ENCODE results near the gene ARID3A.

Gene ARID3A

DNA sequence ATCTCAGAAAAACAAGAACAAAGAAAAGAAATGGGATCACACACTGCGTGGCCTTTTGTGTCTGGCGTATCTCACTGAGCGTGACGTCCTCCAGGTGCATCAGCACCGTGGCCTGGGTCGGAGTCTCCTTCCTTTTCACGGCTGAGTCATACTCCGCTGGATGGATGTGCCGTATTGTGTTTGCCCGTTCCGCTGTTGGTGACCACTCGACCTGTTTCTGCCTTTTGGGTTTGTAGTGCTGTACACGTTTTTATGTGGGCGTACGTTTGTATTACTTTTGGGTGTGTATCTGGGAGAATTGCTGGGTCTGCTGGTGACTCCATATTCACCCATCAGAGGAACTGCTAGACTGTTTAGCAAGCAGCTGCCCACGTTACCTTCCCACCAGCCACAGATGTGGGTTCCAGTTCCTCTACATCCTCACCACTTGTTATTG, 11.4 kb downstream of the ARID3A start:
- no peak for TF ChIP-seq GATA1 (IDR thresholded peaks at IDR 0.05; ENCODE audit: low read depth, low read length)
- no peak for DNase-seq

DNA sequence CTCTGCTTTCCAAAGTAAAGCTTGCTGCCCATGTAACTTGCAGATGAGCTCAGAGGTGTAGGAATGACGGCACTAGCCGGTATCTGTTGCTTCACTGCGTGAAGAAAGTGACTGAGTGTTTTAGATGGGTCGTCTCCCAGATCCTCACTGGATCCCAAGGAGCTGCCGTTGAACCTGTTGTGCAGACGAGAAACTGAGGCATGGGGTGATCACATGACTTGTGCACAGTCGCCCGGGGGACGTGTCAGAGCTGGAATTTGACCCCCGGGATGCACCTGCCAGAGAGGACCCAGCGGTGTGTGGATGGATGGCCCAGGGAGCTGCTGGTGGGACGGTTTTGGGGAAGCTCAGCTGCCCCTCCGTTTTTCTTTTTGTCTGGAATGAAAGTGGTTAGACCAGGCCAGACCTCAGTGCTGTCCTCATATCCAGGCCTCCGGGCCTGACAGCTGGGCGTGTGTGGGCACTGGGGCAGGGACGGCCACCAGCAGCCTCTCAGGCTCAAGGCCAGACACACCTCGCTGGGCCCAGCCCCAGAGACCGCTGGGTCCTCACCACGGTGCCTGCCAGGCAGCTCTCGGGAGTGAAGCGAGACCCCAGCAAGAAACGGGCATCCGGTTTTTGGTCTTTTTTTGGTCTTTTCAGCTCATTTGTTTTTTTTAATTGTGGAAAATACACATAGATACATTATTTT, 12.5 kb downstream of the ARID3A start:
- no peak for DNase-seq
- TF ChIP-seq GATA1 (IDR thresholded peaks at IDR 0.05; ENCODE audit: low read depth, low read length) (no peak), POLR2A (IDR thresholded peaks at IDR 0.05; ENCODE audit: low read length) (no peak)

GRCh38 chr19:939439-939838, 13.6 kb downstream of the ARID3A start:
- no peak for DNase-seq
- TF ChIP-seq GATA1 (IDR thresholded peaks at IDR 0.05; ENCODE audit: low read depth, low read length) (no peak), POLR2A (IDR thresholded peaks at IDR 0.05; ENCODE audit: low read length) (no peak)

DNA sequence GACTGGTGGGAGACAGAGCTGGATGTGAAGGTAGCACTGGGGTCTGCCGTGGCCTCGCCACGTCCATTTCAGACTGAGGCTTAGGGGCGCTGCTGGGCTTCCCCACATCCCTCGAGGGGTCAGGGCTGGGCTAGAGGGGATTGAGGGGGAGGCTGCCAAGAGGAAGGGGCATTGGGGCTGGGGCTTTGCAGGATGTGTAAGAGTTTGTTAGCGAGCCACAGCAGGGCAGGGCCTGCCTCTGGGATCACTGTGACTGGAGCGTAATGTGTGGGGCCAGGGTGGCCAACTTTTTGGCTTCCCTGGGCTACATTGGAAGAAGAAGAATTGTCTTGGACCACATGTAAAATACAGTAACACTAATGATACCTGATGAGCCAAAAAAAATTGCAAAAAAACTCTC, 14.1 kb downstream of the ARID3A start:
- TF ChIP-seq POLR2A (IDR thresholded peaks at IDR 0.05; ENCODE audit: low read length) (no peak), GATA1 (IDR thresholded peaks at IDR 0.05; ENCODE audit: low read depth, low read length) (no peak)
- no peak for DNase-seq

DNA sequence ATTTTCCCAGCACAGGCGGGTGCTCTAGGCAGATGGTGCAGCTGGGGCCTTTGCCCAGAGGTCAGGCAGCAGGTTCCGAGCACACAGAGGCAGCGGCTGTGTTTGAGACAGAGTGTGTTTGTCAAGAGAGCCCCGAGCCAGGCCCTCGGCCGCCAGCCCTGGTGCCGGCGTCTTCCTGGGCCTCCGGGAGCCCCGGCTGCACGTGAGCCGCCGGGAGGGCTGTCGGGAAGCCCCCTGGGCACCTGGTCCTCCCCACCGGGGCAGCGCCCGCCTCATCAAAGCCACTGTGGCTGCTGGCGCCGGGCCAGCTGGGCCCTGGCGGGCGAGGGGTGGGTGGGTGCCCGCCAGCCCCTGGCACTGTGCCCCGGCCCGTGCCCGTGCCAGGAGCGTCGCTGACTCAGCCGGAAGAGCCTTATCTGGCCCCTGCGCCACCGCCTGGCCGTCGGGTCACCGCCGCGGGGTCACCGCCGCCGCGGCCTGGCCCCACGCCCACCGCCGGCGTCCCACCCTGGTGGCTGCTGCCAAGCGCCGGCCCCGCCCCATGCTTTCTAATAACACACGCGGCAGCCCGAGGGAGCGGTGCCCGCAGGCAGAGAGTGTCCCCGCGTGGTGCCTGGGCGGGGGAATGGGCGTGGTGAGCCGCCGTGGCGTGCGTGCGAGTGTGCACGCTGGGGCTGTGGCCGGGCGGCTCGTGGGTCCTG, 14.9 kb downstream of the ARID3A start:
- TF ChIP-seq GATA1 (IDR thresholded peaks at IDR 0.05; ENCODE audit: low read depth, low read length) (no peak), POLR2A (IDR thresholded peaks at IDR 0.05; ENCODE audit: low read length) (peak; percentile 62)
- DNase-seq, result no peak

DNA sequence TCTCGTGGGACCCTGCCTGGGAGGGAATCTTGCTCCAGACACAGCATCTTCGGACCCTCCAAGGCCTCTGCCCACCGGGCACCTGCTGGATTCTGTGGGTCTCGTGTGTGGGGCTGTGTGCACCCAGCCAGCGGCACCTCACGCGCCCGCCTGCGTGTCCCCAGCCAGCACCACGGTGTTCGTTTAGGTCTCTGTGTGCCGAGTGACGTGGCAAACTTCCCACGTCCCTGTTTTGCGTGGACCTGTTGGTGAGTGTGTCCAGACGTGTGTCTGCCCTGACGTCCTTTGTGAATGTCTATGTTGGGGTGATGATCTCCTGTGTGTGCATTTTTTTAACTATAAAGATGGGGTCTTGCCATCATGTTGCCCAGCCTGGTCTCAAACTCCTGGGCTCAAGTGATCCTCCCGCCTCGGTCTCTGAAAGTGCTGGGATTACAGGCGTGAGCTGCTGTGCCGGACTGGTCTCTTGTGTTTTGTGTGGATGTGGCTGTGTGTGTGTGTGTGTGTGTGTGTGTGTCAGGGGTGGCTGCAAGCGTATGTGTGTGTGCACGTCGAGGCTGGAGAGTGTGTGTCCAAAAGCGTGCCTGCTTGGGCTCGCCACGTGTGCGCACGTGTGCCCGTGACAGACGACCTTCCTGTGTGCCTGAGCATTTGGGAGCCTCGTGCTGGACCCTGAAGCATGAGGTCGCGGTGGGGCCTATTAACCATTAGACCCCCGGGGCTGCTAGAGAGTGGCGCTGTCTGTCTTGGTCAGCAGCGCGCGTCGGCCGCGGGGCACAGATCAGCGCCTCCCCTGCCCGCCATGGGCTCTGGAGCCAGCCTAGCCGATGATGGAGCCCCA, 15.7 kb downstream of the ARID3A start:
- TF ChIP-seq POLR2A (IDR thresholded peaks at IDR 0.05; ENCODE audit: low read length) (no peak), GATA1 (IDR thresholded peaks at IDR 0.05; ENCODE audit: low read depth, low read length) (no peak)
- no peak for DNase-seq

DNA sequence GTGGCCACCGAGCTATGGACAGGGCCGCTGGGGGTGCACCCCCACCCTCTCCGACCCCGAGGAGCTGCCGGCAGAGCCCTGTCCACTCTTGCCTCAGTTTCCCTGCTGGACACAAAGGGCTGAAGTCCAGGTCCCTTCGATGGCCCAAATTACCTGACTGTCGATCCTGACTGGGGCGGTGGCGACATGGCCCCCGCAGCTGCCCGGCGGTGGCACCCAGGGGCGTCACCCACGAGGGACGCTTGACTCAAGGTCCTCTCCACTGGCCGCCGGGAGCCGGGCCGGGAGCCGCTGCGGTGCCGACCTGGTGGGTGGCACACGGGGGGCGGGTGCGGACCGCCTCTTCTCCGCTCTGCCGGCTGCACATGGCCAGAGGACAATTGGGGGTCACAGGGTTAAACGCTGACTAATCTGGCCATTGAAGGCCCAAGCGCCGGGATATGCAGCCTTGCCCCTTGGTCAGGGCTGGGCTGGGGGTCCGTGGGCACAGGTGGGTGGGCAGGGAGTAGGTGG, 16.4 kb downstream of the ARID3A start:
- DNase-seq, result no peak

GRCh38 chr19:943551-944170, 17.8 kb downstream of the ARID3A start:
- no peak for DNase-seq
- no peak for TF ChIP-seq POLR2A (IDR thresholded peaks at IDR 0.05; ENCODE audit: low read length)
- TF ChIP-seq GATA1 (IDR thresholded peaks at IDR 0.05; ENCODE audit: low read depth, low read length), result no peak

More for the DNA sequence above, 16.4 kb downstream of the ARID3A start:
- TF ChIP-seq GATA1 (IDR thresholded peaks at IDR 0.05; ENCODE audit: low read depth, low read length), result no peak
- no peak for TF ChIP-seq POLR2A (IDR thresholded peaks at IDR 0.05; ENCODE audit: low read length)

DNA sequence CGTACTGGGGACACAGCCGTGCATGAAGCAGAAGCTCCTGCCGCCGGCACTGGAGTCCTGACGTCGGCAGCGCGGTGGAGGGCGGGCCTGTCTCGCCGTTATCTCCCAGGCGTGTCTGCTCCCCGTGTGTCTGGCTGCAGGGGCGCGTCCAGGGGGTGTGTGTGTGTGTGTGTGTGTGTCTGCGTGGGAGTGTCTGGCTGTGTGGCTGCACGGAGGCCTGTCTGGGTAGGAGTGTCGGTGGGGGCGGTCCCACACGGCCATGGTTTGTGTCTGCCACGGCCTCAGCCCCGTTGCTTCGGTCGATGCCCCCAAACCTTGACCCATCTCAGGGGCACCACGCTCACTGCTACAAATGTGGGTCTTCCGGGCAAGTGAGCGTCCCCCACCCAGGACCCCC, 18.3 kb downstream of the ARID3A start:
- peak; percentile 97 to 99 for DNase-seq
- TF ChIP-seq GATA1 (IDR thresholded peaks at IDR 0.05; ENCODE audit: low read depth, low read length) (peak; percentile 91), POLR2A (IDR thresholded peaks at IDR 0.05; ENCODE audit: low read length) (peak; percentile 61)

GRCh38 chr19:944663-945241, 18.9 kb downstream of the ARID3A start:
- TF ChIP-seq GATA1 (IDR thresholded peaks at IDR 0.05; ENCODE audit: low read depth, low read length), result no peak
- TF ChIP-seq POLR2A (IDR thresholded peaks at IDR 0.05; ENCODE audit: low read length), result no peak

DNA sequence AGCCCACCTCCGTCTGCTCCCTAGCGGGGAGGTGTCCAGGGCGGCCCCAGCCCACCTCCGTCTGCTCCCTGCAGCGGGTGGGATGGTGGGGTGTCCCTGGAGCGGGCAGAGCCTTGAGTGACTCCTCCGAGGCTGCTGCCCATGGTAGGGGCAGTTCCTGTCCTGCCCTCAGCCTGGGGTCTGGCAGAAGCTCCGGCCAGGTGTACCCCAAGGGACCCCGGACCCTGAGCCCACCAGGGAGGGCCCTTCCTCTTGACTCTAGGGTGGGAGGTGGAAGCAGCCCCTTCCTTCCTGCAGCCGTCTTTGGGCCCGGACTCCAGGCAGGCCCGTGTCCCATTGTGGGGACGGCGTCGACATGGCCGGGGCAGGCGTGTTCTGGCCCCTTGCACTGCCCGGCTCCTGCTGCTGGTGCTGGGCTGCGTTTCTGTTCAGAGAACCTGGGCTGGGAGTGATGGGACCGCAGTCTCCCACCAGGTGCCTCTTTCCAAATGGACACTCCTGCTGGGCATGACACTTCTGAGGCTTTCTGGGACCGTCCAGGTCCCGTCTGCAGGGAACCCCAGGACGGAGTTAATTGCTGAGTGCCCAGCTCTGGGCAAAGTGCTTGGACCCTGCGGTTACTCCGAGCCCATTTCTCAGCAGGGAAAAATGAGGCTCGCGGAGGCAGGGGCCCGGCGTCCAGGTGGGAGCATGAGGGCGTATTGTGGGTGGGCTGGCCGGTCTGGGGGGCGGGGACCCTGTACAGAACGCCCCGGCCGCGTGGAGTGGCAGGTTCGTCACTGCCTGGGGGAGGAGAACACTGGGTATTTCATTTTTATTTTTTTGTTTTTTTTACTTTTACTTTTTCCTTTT, 19.8 kb downstream of the ARID3A start:
- no peak for TF ChIP-seq POLR2A (IDR thresholded peaks at IDR 0.05; ENCODE audit: low read length)
- no peak for DNase-seq

More at GRCh38 chr19:944663-945241, 18.9 kb downstream of the ARID3A start:
- DNase-seq, result peak; percentile 74 to 80

DNA sequence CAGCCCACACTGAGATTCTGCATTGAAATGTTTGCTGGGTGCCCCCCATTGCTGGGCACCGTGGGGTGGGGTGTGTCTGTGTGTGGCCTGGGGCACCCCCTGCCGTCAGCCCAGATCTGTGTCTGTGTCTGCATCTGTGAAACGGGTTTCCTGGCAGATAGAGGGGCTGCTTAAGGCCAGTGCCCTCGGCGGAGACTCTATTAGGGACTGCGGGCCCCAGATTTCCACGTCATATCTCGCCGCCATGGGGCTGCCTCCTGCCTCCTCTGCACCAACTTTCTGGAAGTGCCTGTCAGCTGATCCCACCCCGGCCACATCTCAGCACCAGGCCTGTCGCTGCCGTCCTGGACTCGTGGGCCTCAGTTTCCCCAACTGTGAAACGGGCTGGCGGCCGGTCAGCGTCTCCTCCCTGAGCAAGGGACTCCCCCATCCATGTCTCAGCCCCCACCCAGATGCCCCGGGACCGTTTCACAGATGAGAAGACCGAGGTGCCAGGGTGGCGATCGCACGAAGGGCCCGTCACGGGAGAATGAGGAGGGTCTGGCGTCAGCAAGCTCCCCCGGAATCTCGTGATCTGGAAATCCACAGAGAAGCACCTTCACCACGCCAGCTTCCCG, 21.4 kb downstream of the ARID3A start:
- no peak for TF ChIP-seq GATA1 (IDR thresholded peaks at IDR 0.05; ENCODE audit: low read depth, low read length)
- TF ChIP-seq POLR2A (IDR thresholded peaks at IDR 0.05; ENCODE audit: low read length), result no peak
- no peak for DNase-seq

Measured in erythroblast (primary cell).